Esophagus squamous epithelium (tissue), 4 donors: Measurements from ENCODE around the gene PGLYRP2.

Experiments used
- CTCF ChIP-seq, 6 experiments: fragments of 450-650 bp in 4 of 6; fragments of 200-600 bp in 2 of 6; sonication (generic) in 2 of 6; IDR thresholded peaks; one replicate each; pipeline ENCODE4 v1.5.1; 2016 to 2019; ENCODE audit warnings: antibody characterized with exemption in 6 of 6, mild to moderate bottlenecking in 4 of 6, moderate library complexity in 4 of 6
- POLR2A ChIP-seq, 4 donors: fragments of 450-650 bp; IDR thresholded peaks; one replicate each; pipeline ENCODE4 v1.6.1; 2017; ENCODE audit warnings: antibody characterized with exemption in 4 of 4, mild to moderate bottlenecking in 4 of 4, moderate library complexity in 3 of 4

GRCh38 chr19:15433519-15434069, 45.7 kb downstream of the PGLYRP2 start:
- TF ChIP-seq CTCF (IDR thresholded peaks at IDR 0.05) (no peak), POLR2A (IDR thresholded peaks at IDR 0.05) (no peak)
